SIG-M5 (cell line): Measurements from ENCODE around the gene TMEM106C.

Experiments
- DNase-seq: peaks from one replicate; lab custom pipeline; 2025; lab: John Stamatoyannopoulos, UW

The TMEM106C gene

DNA sequence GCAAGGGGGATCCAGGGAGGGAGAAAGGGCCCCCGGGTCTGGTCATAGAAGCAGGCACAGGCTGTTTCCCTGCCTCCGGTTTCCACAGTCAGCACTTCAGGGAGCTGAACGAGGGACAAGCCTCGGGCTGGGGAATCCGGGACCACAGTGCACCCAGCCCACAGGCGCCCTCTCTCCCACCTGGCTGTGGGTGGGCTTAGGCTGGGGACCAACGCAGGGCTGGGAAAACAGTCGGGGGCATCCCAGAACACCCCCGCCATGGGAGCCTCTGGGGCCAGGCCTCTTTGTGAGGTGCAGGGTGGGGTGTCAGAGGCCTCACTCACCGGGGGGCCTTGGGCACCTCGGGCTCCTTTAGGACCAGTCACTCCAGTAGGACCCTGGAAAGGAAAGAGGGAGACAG is 16.3 kb downstream of the TMEM106C start:
- DNase-seq = no peak

DNA sequence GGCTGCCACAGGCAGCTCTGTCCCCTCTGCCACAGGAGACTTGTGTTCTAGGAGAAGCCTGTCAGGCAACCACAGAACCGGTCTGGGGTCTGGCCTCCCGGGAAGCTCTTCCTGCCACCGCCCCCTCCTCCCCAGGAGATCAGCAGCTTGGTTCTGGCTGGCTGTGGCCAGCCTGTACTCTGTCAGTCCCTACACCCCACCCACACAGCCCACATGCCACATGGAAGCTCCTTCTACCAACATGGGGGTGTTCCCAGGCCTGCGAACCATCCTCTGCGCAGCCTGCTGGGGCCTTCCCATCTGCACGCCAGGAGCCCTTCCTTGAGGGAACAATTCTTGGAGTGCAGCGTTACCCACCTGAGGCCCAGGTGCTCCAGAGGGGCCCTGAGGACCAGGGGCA is 16.8 kb downstream of the TMEM106C start:
- DNase-seq = no peak

DNA sequence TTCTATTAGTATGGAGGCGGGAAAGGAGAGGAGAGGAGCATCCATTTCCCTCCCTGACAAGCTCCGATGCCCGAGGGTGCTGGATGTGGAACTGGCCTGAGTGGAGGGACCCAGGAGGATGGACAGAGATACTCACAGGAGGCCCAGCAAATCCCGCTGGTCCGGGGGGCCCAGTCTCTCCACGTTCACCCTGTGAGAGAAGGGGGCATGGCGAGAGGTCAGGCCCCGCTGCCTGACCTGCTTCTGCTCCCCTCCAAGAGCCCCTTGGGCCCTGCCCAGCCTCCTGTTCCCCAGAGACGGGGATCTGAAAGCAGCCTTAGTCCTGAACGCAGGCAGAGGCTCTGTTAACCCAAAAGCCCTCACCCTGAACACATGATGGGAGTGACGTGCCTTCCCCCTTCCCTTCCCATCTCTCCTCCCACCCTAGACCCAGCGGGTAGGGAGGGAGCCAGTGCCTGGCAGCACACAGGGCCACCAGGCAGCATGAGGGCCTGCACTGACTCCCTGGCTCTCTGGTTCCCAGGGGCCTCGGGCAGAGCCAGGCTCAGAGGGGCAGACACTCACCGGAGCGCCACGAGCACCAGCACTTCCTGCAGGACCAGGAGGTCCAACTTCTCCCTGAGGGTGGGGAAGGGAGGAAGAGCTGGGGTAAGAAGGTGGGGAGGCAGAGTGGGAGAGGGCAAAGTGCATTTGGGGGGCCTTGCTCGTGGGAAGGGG is 17.5 kb downstream of the TMEM106C start:
- no peak for DNase-seq

DNA sequence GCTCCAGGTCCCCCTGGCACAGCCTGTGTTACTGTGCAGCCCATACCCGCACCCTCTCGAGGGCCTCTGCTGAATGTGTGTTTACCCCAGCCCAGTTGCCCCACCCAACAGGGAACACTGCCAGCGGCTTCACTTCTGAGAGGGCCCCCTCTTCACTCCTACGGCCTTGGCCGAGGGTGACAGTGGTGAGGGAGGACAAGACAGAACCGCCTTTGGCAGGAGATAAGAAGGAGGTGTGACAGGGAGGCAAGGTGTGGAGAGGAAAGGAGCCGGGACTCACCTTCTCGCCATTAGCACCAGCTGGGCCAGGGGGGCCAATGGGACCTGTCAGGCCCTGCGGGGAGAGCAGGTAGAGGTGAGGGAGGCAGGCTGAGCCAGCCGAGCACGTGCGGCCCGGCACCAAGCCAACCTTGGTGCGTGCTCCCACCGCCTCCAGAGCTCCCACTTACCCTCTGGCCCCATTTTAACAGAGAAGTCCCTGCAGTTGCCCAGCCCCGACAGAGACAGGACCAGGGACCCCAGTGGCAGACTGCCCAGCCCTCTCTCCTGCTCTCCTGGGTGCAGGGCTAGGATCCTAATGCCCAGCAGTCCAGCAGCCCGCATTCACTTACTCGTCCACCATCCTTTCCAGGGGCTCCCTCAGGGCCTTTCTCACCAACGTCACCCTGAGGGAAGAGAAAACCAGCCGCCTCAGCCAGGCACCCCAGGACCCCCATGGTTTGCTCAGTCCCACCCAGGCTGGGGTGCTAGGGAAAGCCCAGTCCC is 18.3 kb downstream of the TMEM106C start:
- no peak for DNase-seq

DNA sequence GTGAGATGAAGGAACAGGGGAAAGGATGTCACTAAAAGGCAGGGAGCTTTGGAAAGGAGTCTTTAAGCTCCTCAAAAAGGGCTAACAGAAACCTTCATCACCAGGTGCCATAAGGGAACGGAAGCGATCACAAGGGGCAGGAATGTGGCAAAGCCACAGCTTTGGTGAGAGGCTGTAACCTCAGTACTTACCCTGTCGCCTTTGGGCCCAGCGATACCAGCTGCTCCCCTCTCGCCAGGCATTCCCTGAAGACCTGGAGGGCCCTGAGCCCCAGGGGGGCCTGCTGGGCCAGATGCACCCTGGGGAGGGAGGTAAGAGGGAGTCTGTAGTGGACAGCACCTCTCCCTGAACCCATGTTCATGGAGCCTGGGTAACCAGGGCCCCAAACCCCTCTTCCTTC is 18.9 kb downstream of the TMEM106C start:
- DNase-seq = no peak

DNA sequence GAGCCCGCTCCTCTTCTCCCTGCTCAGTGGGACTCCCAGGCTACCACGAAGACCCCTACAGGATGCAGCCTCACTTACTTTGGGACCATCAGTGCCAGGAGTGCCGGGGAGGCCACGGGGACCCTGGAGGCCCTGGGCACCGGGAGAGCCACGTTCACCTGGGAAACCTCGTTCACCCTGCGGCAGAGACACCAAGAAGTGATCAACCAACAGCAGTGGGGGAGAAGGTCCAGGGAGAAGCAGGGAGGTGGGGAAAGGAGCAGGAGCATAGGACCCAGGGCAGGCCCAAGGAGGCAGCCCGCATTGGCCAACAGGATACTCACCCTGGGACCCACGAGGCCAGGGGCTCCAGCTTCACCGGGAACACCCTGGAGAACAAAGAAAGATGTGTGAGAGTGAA is 19.4 kb downstream of the TMEM106C start:
- DNase-seq = no peak

DNA sequence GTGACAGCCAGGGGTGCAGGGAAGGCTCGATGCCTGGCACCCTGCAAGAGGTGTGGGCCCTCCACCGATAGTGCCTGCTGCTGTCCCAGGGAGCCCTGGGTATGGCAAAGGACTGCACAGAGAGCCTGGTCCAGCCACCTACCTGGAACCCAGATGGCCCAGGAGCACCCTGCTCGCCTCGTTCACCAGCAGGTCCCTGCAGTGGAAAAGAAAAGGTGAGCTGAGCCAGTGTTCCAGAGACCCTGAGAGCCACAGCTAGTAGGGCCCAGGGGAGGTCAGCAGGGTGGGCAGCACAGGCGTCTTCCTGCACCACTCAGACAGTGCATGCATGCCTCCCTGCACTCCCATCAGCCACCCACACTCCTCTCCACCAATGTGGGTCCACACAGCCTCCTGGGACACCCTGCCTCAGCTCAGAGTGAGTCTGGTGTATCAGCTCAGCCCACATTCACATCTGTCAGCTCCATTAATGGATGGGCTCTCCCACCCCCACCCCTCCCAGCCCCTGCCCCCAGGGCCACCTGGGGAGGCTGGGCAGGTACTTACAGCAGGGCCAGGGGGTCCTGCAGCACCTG is 20.2 kb downstream of the TMEM106C start:
- no peak for DNase-seq

DNA sequence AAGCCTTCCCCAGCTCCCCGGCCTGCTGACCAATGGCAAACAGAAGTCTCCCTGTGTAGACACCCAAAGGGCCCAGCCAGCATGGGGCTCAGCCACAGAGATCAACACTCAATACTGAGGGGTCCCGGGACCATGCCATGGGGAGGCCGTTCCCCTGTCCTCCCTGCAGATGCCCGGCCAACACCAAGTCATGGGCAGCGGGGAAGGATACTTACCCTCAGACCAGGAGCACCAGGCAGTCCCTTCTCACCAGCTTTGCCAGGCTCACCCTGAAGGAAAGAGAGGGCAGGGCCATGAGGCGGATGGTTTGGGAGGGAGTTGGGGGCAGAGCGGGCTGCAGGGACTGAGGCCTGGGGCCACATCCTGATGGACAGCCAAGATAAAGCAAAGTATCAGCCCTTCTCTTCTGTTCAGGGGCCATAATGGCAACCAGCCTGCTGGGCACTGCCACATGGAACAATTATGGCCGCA is 21.0 kb downstream of the TMEM106C start:
- no peak for DNase-seq

DNA sequence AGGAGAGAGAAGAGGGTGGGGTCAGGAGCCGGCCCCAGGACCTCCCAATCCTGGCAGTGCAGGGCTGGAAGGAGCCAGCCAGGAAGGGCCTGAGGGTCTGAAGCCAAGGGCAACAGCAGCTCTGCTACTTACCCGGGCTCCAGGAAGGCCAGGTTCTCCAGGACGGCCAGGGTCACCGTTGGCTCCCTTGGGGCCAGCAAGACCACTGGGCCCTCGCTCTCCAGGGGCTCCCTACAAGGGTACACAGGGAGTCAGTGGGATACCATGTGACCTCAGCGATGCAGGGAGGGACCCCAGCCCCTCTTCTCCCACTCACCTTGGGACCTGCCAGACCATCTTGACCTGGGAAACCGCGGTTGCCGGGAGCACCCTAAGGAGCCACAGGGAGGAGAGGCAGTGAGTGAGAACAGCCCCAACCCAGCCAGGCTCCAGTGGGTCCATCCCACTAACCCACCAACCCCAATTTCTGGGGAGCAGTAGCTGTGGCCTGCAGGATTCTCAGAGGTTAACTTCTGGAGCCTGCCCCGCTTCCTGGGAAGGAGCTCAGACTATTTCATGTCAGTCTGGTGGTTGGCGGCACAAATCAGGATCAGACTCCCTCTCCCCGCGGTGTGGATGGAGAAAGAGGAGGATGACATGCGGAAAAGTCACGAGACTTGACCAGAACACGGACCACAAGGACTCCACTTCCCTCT is 22.3 kb downstream of the TMEM106C start:
- DNase-seq = no peak

DNA sequence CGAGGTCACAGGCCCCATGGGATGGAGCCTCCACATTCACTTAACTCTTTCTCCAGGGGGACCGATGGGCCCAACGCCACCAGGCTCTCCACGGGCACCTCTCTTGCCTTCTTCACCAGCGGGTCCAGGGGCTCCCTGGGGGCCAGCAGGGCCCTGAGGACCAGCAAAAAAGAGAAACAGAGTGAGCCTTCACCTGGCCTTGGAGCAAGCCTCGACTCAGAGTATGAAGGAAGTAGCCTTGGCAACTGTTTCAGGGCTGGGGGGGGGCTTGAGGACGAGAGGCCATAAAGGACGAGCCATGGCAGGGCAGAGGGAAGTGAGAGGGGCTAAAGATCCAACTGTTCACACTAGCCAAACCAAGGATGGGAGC is 22.9 kb downstream of the TMEM106C start:
- no peak for DNase-seq

DNA sequence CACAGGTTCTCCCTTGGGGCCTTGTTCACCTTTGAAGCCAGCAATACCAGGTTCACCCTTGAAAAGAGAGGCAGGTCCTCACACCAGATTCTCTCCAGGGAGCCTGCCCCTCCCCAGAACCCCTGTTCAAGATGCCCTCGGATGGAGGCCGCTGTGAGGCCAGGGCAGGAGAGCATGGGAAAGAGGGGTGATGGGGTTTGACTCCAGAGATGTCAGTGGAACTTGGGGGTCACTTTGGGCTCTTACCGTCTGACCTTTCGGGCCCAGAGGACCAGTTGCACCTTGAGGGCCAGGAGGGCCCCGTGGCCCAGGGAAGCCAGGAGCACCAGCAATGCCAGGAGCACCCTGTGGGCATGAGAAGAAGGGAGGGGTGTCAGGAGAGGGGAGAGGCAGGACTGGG is 23.4 kb downstream of the TMEM106C start:
- DNase-seq = no peak

DNA sequence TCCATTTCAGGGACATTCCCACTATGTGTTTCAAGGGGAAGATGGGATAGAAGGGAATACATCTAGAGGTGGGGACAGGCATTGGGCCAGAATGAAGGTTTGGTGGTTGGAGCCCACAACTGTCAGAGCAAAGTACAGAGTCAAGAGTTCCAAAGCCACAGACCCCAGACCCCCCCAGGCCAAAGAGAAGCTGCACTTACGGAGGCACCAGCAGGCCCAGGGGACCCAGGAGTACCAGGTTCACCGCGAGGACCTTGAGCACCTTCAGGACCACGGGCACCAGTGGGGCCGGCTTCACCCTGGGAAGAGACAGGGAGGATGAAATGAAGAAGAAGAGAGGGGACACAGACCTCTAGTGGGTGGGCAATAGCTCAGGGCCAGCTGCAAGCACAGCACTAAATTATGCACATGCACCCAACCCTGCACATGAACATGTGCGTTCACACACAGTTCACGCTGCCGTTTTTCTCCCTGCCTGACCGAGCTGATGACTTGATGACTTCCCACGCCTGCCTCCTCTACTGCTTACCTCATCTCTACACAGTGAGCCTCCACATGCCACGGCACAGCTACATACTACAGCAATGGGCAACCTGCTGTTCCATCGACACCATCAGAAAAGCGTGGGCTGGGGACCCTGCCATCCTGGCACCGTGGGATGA is 24.1 kb downstream of the TMEM106C start:
- no peak for DNase-seq

DNA sequence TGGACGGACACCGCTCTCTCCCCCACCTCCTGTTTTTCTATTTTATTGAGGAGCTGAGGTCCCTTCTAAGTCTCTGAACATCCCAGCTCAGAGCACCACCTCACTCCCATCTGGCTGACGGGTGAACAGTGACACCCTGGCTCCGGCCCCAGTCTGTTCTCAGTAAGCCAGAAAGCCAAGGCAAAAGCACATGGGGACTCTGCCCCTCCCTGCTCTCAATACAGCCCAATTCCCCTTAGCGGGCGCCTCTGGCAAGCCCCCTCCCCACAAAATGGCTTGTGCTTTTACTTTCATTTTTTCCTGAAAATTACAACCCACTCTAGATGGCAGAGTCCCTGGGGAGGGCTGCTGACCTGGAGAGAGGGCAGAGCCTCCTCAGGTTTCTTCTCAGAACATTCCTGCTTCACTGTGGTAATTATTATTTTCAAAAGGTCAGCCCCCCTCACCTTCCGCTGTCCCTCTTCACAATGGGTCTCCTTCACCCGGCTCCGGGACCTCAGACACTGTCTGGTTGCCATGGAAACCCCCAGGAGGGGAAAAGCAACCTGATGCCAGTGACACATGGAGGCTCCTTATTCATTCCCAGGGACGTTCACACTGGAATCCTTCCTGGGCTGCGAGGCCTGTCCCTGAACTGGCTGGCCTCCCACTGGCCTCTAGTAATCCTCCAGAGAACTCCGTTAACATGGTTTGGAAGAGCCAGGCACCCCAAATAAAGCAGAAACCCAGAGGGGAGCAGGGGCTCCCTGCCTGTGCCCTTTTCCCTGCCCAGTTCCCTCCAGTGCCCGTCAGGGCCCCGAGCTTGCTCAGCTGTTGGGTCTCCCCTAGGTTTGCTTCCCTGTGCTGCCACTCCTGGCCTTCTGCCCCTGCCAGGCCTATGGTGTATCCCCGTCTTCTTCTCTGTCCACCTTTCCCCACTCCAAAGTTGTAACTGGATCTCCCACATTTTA is 25.0 kb downstream of the TMEM106C start:
- DNase-seq = no peak

DNA sequence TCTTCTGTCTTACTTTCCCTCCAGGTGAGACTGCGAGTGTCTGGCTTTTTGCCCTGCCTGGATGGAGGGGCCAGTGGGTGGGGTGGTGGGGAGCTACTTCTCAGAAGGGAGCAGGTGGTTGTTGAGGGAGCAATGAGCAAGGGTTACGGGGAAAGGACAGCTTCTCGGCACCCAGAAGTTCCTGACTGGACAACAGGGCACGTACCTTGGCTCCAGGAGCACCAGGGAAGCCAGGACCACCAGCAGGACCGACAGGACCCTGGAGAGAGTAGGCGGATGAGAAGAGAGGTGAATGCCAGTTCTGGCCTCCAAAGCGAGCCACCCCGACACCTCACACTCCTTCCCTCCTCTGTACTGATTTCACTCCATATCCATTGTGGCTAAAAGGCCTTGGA is 25.6 kb downstream of the TMEM106C start:
- no peak for DNase-seq

DNA sequence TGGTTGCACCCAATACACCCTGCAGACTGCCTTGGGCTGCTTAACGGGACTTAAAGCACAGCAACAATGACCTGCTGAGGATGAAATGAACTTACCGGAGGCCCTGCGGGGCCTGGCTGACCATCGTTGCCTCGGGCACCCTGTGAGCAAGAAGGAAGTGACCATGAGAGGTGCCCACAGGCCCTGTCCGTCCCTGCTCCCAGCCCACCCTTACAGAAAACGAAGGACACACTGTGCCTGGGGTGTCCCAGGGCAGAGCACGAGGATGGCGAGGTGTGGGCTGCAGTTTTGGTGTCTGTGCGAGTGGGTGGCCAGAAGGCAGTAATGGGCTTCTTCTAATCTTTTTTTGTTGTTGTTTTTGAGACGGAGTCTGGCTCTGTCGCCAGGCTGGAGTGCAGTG is 26.3 kb downstream of the TMEM106C start:
- DNase-seq = no peak

DNA sequence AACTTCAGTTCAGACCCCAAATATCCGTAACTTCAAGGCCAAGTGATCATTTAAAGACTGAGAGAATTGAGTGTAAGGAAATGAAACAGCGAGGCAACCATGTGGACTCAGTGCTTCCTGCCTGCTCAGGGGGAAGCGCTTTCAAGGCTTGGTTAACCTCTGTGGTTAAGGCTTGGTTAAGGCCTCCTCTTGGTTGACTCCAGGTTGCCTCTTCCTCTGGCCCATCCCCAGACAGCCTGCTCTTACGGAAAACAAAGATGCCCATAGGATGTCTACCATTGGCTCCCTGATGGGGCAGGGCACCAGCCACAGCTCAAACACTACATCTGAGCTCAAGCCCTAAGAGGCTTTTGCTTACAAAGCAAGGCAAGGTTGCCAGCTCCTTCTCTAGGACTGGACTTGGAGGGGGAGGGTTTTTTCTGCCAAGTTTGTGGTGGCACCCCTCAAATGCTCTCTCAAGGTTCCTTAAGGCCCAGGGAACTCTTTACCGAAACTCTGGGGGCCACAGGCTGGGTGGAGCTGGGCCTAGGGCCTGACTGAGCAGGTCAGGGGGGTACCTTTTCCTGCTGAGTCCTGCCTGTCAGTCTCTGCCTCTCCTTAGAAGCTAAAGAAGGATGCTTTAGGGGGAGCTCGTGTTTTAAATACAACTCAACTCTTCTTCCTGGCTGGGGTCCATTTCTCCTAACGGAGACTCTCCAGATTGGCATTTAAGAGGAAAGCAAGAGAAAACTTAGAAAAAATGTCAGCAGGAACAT is 27.1 kb downstream of the TMEM106C start:
- DNase-seq = peak; percentile 19

DNA sequence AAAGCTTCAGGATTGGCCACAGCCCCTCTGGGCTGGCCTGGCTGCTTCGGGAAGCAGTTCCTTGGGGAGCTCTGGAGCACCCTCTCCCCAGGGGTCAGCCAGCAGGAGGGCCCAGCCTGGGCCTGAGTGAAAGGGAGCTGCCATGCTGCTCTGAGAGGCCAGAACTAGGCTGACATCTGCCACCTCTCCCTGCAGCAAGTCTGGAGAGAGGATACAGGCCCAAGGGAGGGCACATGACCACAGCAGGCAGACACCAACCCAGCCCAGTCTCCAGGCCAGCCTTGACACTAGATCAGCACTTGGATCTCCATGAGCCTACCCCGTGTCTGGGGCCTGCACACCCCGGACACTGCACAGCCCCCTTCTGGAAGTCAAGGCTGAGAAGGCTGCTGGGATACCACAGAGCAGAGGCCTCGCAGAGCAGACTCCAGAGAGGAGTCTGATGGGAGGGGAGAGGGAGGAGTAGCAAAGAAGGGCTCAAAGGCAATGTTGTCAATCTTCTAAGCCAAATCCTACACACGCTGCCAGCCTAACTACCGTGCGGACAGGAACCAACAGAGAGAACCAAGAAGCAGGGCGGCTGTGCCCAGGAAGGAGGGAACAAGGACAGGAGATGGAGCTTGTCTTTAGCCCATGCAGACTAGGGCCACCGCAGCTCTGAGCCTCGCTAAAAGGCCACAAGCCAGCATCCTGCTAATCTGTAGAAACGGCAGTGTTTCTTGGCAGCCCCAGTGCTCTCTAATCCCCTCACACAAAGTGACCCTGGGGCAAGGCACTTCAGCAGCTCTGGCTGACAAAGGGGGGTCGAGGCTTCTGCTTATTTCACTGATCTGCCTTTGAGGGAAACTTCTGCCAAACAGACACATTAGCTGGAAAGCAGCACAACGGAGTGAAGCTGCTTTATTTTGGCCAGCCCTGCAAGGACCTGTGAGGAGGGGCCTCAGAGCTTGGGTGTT is 28.0 kb downstream of the TMEM106C start:
- no peak for DNase-seq

DNA sequence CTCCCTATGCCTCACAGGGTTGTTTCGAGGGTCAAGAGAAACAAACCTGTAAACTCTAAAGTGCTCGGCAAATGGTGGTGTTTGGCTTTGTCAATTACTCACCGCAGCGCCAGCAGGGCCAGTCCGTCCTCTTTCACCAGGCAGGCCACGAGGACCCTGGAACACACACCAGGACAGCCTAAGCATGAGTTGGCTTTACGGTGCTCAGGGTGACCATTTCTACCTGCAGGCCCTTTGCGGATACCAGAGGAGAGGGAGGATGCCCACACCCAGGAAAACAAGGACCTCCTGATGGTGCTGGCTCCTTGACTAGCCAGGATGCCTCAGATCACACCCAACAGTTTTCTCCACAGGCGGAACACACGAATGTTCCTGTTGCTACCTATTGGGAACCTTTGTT is 29.4 kb downstream of the TMEM106C start:
- no peak for DNase-seq

DNA sequence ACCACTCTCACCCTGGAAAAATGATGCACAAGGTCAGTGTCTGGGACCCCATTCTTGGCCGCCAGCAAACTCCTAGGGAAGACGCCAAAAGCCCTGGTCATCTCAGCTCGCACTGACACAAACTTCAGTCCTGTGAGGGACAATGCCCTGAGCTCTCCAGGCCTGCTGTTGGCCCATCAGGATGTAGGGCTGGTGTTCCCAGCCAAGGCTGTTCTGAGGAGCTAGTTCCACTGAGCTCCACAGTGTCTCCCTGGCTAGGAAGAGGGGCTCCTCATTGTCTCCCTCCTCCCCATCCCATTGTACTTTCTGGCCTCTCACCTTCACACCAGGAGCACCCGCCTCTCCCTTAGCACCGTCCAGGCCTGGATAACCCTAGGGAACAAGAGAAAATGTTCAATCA is 30.1 kb downstream of the TMEM106C start:
- no peak for DNase-seq
